ENCODE measurements around the gene JADE2. TPM values are rescaled to one million over a fixed set of nuclear protein-coding genes. Genes with fewer than 3 reads are reported as not detected.
A peak's percentile ranks its signal among the peaks of the same experiment; 100 is the strongest.

Gene JADE2
- total and polyA plus RNA-seq, 7 donors: 4.9 to 53.8 (median 38.5) TPM

DNA sequence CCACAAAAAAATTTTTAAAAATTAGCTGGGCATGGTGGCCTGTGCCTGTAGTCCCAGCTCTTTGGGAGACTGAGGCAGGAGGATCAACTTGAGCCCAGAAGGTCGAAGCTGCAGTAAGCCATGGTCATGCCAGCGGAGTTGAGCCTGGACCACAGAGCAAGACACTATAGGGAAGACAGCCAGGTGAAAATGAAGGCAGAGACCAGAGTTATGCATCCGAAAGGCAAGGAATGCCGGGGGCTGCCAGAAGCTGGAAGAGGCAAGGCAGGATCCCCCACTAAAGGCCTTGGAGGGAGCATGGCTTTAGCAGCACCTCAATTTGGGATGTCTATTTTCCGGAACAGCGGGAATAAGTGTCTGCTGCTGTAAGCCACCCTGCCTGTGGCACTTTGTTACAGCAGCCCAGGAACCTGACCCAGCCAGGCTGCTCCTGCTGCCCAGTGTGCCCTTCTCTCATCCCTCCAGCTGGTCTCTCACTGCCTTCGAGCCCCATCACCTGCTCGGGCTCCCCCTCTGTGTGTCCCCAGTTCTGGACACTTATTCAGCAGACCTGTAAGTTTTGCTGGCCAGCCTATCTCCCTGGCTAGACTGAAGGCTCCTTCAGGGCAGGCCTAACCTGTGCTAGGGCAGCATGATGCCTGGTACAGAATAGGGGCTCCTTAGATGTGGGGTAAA, 16.8 kb upstream of the JADE2 start:
- no peak overlapping the region for H3K4me3 ChIP-seq
- H3K4me1 ChIP-seq: peaks cover 0 to 19% (median 16%) of the 10 kb centered on the region in 4 donors
- H3K9me3 ChIP-seq: no peaks in the 10 kb centered on the region
- peak; percentile 35 for DNase-seq
- no peak overlapping the region for H3K27ac ChIP-seq
- no peaks in the 10 kb centered on the region for H3K27me3 ChIP-seq
- no peak for TF ChIP-seq POLR2AphosphoS5 (IDR thresholded peaks at IDR 0.05)
- TF ChIP-seq EP300 (IDR thresholded peaks at IDR 0.05): no peak
- 89 to 96% methylated on average over 8 of the region's 8 CpGs for WGBS, 2 donors
- no peaks in the 10 kb centered on the region for H3K36me3 ChIP-seq
- intact Hi-C loops (cut with DNase I): no loop called here

DNA sequence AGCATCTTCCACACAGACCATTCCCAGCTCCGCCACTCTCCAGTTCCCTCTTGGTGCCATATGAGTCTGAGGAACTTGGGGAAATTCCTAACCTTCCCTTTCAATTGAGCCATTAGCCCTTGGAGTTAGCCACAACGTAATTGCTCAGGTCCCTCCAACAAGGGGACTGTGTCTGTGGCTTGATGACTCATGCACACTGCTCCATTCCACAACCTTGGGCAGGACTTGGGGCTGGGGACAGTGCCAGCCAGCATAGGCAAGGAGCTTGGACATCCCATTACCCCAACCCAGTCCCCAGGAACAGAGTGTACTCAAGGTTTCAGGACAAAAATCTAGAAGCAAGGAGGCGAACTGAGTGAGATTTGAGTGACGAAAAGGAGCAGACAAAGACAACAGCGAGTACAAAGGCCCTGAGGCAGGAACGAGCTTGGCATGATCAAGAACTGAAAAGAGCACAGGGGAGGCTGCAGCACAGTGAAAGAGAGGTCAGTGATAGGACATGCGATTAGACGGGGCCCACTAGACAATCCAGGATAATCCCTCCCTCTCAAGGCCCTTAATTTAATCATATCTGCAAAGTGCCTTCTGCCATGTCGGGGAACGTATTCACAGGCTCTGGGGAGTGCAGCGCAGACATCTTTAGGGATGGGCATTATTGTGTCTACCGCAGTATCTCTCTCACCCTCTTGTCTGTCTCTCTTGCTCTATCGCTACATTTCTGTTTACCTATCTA, 16.0 kb upstream of the JADE2 start:
- intact Hi-C loops (cut with DNase I): no loop called here
- no peak overlapping the region for H3K27ac ChIP-seq

DNA sequence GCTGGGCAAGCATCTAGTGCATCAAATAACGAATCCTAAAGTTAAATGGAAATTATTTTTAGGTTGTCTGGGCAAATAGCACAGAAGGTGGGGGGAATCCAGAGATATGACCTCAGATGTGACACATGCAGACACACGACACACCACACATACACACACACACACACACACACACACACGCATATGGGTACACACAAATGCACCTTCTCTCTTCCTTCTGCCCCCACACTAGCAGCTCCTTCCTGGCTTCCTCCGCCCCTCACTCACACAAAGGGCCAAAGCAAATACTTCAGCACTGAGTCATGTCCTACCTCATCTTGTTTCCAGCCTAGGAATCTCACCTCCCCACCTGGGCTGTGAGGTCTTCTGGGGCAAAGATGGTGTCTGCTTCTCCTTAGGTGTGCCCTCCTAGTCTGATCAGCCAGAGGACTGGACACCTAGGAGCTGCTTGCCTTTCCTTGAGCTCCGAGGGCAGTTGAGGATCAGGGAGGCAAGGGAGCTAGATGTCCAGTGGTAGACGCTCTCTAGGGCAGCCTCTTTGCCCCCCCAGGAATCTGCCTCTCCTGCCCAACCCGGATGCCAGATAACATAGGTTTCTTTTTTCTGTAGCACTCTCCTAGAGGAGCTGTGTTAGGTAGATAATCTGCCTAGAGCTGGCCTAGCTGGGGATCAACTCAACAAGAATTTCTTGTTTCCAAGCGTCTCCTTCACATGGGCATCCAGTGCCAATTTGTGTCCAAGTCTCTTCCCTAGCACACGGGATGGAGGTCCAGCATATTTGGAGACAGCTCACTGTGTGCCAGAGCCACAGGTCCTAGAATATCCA, 14.3 kb upstream of the JADE2 start:
- intact Hi-C loops (cut with DNase I): no loop called here
- 51 to 64% methylated on average over 9 of the region's 9 CpGs for WGBS, 2 donors
- no peak for DNase-seq

More for the DNA sequence above, 16.0 kb upstream of the JADE2 start:
- Histone ChIP-seq H3K27me3 (no peaks in the 10 kb centered on the region), H3K9me3 (no peaks in the 10 kb centered on the region), H3K4me3 (no peak overlapping the region), H3K36me3 (no peaks in the 10 kb centered on the region), H3K4me1 (peaks cover 0 to 18% (median 16%) of the 10 kb centered on the region in 4 donors)
- TF ChIP-seq, protein P1, sequence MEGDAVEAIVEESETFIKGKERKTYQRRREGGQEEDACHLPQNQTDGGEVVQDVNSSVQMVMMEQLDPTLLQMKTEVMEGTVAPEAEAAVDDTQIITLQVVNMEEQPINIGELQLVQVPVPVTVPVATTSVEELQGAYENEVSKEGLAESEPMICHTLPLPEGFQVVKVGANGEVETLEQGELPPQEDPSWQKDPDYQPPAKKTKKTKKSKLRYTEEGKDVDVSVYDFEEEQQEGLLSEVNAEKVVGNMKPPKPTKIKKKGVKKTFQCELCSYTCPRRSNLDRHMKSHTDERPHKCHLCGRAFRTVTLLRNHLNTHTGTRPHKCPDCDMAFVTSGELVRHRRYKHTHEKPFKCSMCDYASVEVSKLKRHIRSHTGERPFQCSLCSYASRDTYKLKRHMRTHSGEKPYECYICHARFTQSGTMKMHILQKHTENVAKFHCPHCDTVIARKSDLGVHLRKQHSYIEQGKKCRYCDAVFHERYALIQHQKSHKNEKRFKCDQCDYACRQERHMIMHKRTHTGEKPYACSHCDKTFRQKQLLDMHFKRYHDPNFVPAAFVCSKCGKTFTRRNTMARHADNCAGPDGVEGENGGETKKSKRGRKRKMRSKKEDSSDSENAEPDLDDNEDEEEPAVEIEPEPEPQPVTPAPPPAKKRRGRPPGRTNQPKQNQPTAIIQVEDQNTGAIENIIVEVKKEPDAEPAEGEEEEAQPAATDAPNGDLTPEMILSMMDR (IDR thresholded peaks at IDR 0.05): no peak
- TF ChIP-seq EP300 (IDR thresholded peaks at IDR 0.05) (no peak), POLR2A (IDR thresholded peaks at IDR 0.05) (no peak), POLR2AphosphoS5 (IDR thresholded peaks at IDR 0.05) (no peak)
- 89 to 90% methylated on average over 13 of the region's 13 CpGs for WGBS, 2 donors
- peak; percentile 26 for DNase-seq

DNA sequence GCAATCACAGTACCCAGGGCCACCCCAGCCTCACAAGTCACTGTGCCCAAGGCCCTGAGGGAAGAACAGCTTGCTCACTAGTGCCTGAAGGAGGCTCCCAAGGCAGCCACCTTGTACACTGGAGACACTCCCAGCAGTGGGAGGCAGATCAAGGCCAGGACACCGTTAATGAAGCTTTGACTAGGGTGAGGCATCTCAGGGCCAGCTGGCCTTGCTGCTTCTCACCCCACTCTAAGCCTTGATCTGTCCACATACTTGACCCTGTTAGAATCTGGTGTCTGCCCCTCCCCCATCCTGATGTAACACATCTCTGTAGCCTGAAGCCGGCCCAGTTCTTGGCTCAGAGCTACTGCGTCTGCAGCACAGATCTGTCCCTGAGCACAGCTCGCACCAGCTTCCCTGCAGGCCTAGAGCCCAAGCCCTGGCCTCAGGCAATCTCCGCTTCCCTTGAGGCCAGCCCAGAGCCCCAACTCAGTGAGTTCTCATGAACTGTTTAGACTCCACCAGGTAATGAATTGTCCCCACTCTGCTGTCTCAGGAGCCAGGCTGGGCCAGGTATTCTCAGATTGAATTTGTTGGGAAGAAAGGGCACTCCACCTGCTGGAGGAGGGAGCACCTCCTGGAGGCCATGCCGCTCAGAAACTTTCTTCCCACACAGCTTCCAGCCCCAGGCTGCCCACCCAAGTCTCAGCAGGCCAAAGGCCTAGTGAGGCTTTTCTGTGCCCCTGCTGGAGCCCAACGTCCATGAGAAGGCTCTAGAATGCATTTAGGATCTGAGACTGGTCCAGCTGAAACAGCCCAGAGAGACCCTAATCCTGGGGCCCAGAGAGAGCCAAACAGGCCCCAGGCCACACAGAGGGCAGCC, 13.4 kb upstream of the JADE2 start:
- TF ChIP-seq, protein P1 (IDR thresholded peaks at IDR 0.05): peak in 2 of 4 experiments; percentile 16 to 21
- TF ChIP-seq POLR2A (IDR thresholded peaks at IDR 0.05): no peak
- no peak for TF ChIP-seq EP300 (IDR thresholded peaks at IDR 0.05)
- TF ChIP-seq POLR2AphosphoS5 (IDR thresholded peaks at IDR 0.05): peak in 3 of 4 donors; percentile 8 to 45 (median 33)
- Histone ChIP-seq H3K36me3 (no peaks in the 10 kb centered on the region), H3K4me3 (no peak overlapping the region), H3K27ac (peak overlapping the region; percentile 46 to 58 (median 54)), H3K27me3 (no peaks in the 10 kb centered on the region), H3K4me1 (peaks cover 0 to 18% (median 16%) of the 10 kb centered on the region in 4 donors), H3K9me3 (no peaks in the 10 kb centered on the region)
- intact Hi-C loops (cut with DNase I): no loop called here
- 39 to 71% methylated on average over 7 of the region's 7 CpGs for WGBS, 2 donors
- peak; percentile 94 for DNase-seq

More for the DNA sequence above, 14.3 kb upstream of the JADE2 start:
- peaks cover 0 to 18% (median 16%) of the 10 kb centered on the region in 4 donors for H3K4me1 ChIP-seq
- H3K9me3 ChIP-seq: no peaks in the 10 kb centered on the region
- no peak overlapping the region for H3K4me3 ChIP-seq
- H3K36me3 ChIP-seq: no peaks in the 10 kb centered on the region
- H3K27me3 ChIP-seq: no peaks in the 10 kb centered on the region
- peak overlapping the region; percentile 46 to 58 (median 54) for H3K27ac ChIP-seq
- no peak for TF ChIP-seq POLR2A (IDR thresholded peaks at IDR 0.05)
- no peak for TF ChIP-seq POLR2AphosphoS5 (IDR thresholded peaks at IDR 0.05)
- TF ChIP-seq EP300 (IDR thresholded peaks at IDR 0.05): no peak
- TF ChIP-seq, protein P1 (IDR thresholded peaks at IDR 0.05): no peak

All from sigmoid colon (tissue), 7 donors.